IMR-90 (cell line): ENCODE data around the gene NT5DC1. TPM values are rescaled to one million over a fixed set of nuclear protein-coding genes. Genes with fewer than 3 reads are reported as not detected.

Experiments used
- ATAC-seq: fragments of 200-7000 bp; cut with Tn5 transposase; 2 replicates; pipeline ENCODE4 v1.9.1; 2020; ENCODE audit warnings: low read depth, mild to moderate bottlenecking, moderate library complexity
- BruUV-seq: library from RNA; stranded (reverse); fragments of 400-500 nt; replicated peaks from 2 replicates; lab custom pipeline; 2021; lab: Mats Ljungman, UMichigan
- CTCF ChIA-PET: fragments of 300-600 bp; formaldehyde crosslinking; extraction: SDS; loops from one replicate; lab custom pipeline; 2021; ENCODE audit warnings: antibody characterized with exemption; lab: Yijun Ruan, JAX
- POLR2A ChIA-PET: fragments of 300-600 bp; sonication (Branson Sonifier 250); formaldehyde crosslinking; loops from one replicate; lab custom pipeline; 2022; ENCODE audit warnings: antibody characterized with exemption; ENCODE audit not compliant: unreplicated experiment; lab: Charles Lee
- DNase-seq: peaks from one replicate; pipeline ENCODE4 v3.0.0; 2013
- H2AFZ ChIP-seq: replicated peaks from 2 replicates; pipeline ENCODE3; 2013; ENCODE audit warnings: low read length, mild to moderate bottlenecking; ENCODE audit not compliant: poor library complexity
- H2AK5ac ChIP-seq: 2 replicates; pipeline ENCODE4 v1.6.1; 2013; ENCODE audit warnings: low read depth, low read length, inconsistent platforms
- H2AK9ac ChIP-seq: replicated peaks from 2 replicates; pipeline ENCODE3; 2013; ENCODE audit warnings: mild to moderate bottlenecking, low read depth, low read length, moderate library complexity; ENCODE audit not compliant: poor library complexity
- H2BK120ac ChIP-seq: 2 replicates; pipeline ENCODE4 v1.6.1; 2013; ENCODE audit warnings: low read depth, low read length, inconsistent platforms
- H2BK15ac ChIP-seq: 3 replicates; pipeline ENCODE4 v1.6.1; 2013; ENCODE audit warnings: low read depth, low read length, inconsistent platforms
- H2BK20ac ChIP-seq: 2 replicates; pipeline ENCODE4 v1.6.1; 2013; ENCODE audit warnings: low read depth, mild to moderate bottlenecking, inconsistent platforms, low read length, moderate library complexity
- H2BK5ac ChIP-seq: 2 replicates; pipeline ENCODE4 v1.6.1; 2013; ENCODE audit warnings: mild to moderate bottlenecking, low read depth, low read length, inconsistent platforms; ENCODE audit not compliant: poor library complexity, severe bottlenecking
- H3K14ac ChIP-seq: replicated peaks from 2 replicates; pipeline ENCODE4 v1.6.1; 2013; ENCODE audit warnings: low read depth, low read length, inconsistent platforms
- H3K18ac ChIP-seq: 2 replicates; pipeline ENCODE4 v1.6.1; 2013; ENCODE audit warnings: low read depth, low read length, control low read depth
- H3K23ac ChIP-seq: 2 replicates; pipeline ENCODE4 v1.6.1; 2013; ENCODE audit warnings: low read depth, low read length, inconsistent platforms
- H3K27ac ChIP-seq: 2 replicates; pipeline ENCODE4 v1.5.1; 2013; ENCODE audit warnings: mild to moderate bottlenecking, control low read depth, low read length; ENCODE audit not compliant: insufficient read depth
- H3K27me3 ChIP-seq: 2 replicates; pipeline ENCODE4 v1.6.1; 2013; ENCODE audit warnings: low read length; ENCODE audit not compliant: control insufficient read depth, insufficient read depth
- H3K36me3 ChIP-seq: 2 replicates; pipeline ENCODE4 v1.6.1; 2013; ENCODE audit warnings: low read length, mixed read lengths; ENCODE audit not compliant: control insufficient read depth, insufficient read depth
- H3K4ac ChIP-seq: 2 replicates; pipeline ENCODE4 v1.6.1; 2013; ENCODE audit warnings: low read depth, low read length, inconsistent platforms
- H3K4me1 ChIP-seq: 2 replicates; pipeline ENCODE4 v1.6.1; 2013; ENCODE audit warnings: low read length, mixed read lengths; ENCODE audit not compliant: control insufficient read depth, insufficient read depth
- H3K4me2 ChIP-seq: 2 replicates; pipeline ENCODE4 v1.6.1; 2013; ENCODE audit warnings: low read depth, mild to moderate bottlenecking, control low read depth, low read length, moderate library complexity
- H3K4me3 ChIP-seq: 2 replicates; pipeline ENCODE4 v1.5.1; 2013; ENCODE audit warnings: low read depth, mild to moderate bottlenecking, control low read depth, low read length, moderate library complexity; ENCODE audit not compliant: insufficient read depth
- H3K56ac ChIP-seq: 2 replicates; pipeline ENCODE4 v1.6.1; 2013; ENCODE audit warnings: low read length, inconsistent platforms; ENCODE audit not compliant: insufficient read depth; ENCODE audit errors: extremely low read depth
- H3K79me1 ChIP-seq, 2 experiments: 2 replicates each; pipeline ENCODE4 v1.6.1; 2013; ENCODE audit warnings: low read length in 2 of 2, inconsistent platforms in 1 of 2, low read depth in 1 of 2
- H3K9ac ChIP-seq: 2 replicates; pipeline ENCODE4 v1.6.1; 2013; ENCODE audit warnings: low read depth, low read length, control low read depth
- H3K9me1 ChIP-seq: 2 replicates; pipeline ENCODE4 v1.6.1; 2013; ENCODE audit warnings: low read length, inconsistent platforms; ENCODE audit not compliant: insufficient read depth
- H3K9me3 ChIP-seq: 2 replicates; pipeline ENCODE4 v1.6.1; 2013; ENCODE audit warnings: low read length; ENCODE audit not compliant: control insufficient read depth, insufficient read depth
- H4K20me1 ChIP-seq: 2 replicates; pipeline ENCODE4 v1.6.1; 2013; ENCODE audit warnings: low read length, inconsistent platforms; ENCODE audit not compliant: insufficient read depth
- H4K5ac ChIP-seq: 2 replicates; pipeline ENCODE4 v1.6.1; 2013; ENCODE audit warnings: mild to moderate bottlenecking, low read depth, low read length, control low read depth
- H4K8ac ChIP-seq, 2 experiments: 2 replicates each; pipeline ENCODE4 v1.6.1; 2013; ENCODE audit warnings: low read depth in 2 of 2, low read length in 2 of 2, control low read depth in 1 of 2, inconsistent platforms in 1 of 2
- H4K91ac ChIP-seq: 2 replicates; pipeline ENCODE4 v1.6.1; 2013; ENCODE audit warnings: low read depth, low read length, inconsistent platforms; ENCODE audit not compliant: insufficient read depth
- CTCF ChIP-seq: conservative IDR thresholded peaks from 2 replicates; pipeline ENCODE4 v1.5.1; 2012; ENCODE audit warnings: mild to moderate bottlenecking, low read depth, low read length, improper control_type of control experiment
- ELK1 ChIP-seq: fragments of 150-350 bp; IDR thresholded peaks from 2 replicates; pipeline ENCODE4 v1.6.1; 2016; ENCODE audit warnings: low read depth, mild to moderate bottlenecking, low read length, moderate library complexity, borderline replicate concordance
- MXI1 ChIP-seq: IDR thresholded peaks from 2 replicates; pipeline ENCODE4 v1.6.1; 2012; ENCODE audit warnings: low read depth, mild to moderate bottlenecking, low read length, moderate library complexity, borderline replicate concordance
- NFE2L2 ChIP-seq: fragments of 150-350 bp; IDR thresholded peaks from 2 replicates; pipeline ENCODE4 v1.6.1; 2016; ENCODE audit warnings: low read depth, mild to moderate bottlenecking, low read length
- RAD21 ChIP-seq: IDR thresholded peaks from 2 replicates; pipeline ENCODE4 v1.6.1; 2012; ENCODE audit warnings: low read length, improper control_type of control experiment
- RFX5 ChIP-seq: IDR thresholded peaks from 2 replicates; pipeline ENCODE4 v1.8.0; 2012; ENCODE audit warnings: low read depth, mild to moderate bottlenecking, low read length, moderate library complexity
- USF2 ChIP-seq: fragments of 150-350 bp; IDR thresholded peaks from 2 replicates; pipeline ENCODE4 v1.6.1; 2017; ENCODE audit warnings: mild to moderate bottlenecking, antibody characterized with exemption, low read length, low read depth
- WGBS, 2 experiments: methylation state at CpG; one replicate each; pipeline versions ENCODE4 v1.1.5 to v1.1.7; 2013; ENCODE audit warnings: missing lambda C conversion rate in 2 of 2; ENCODE audit not compliant: insufficient read length in 1 of 2; ENCODE audit errors: extremely low coverage in 2 of 2; 5-methylcytosine and 5-hydroxymethylcytosine counted together
- dilution Hi-C: fragments of 300-500 bp; cut with HindIII; formaldehyde crosslinking; loops from one replicate; pipeline ENCODE4 v1.14.3; 2018; ENCODE audit warnings: low sequenced_read_pairs; ENCODE audit not compliant: unreplicated experiment
- in situ Hi-C: fragments of 300-500 bp; cut with MboI; formaldehyde crosslinking; loops from 3 replicates; pipeline ENCODE4 v1.14.3; 2019; ENCODE audit warnings: low sequenced_read_pairs, inconsistent platforms, mixed read lengths
- intact Hi-C: fragments of 100-400 bp; cut with micrococcal nuclease; formaldehyde crosslinking; loops from 2 replicates; pipeline ENCODE4 v1.10.0; 2022
- polyA plus RNA-seq, 3 experiments: library from polyadenylated mRNA; depleted of rRNA; stranded (reverse); fragments of >200 nt; gene quantifications; 2 replicates each; pipeline ENCODE4 v1.2.3, GENCODE V29; 2012; ENCODE audit warnings: low replicate concordance in 1 of 3
- total RNA-seq: library from RNA; depleted of rRNA; stranded (reverse); fragments of >200 nt; gene quantifications from 2 replicates; pipeline ENCODE4 v1.2.3, GENCODE V29; 2012

The NT5DC1 gene
- total and polyA plus RNA-seq, 2 of the 4 experiments (the other 2 are of a cell fraction) = 11.7 to 16.8 TPM

GRCh38 chr6:116156405-116157326 is 56.0 kb downstream of the NT5DC1 start:
- ATAC-seq (no peak), DNase-seq (no peak)
- H2BK5ac ChIP-seq = no peak overlapping the region
- H2BK20ac ChIP-seq = no peak overlapping the region
- CTCF ChIA-PET = interaction anchor here (0.6 kb wide), 1 partner anchor 351 kb away, joined by 3 read pairs; no protein-coding TSS in a partner anchor
- in situ Hi-C loops (no loop called here), dilution Hi-C loops (no loop called here), intact Hi-C loops (no loop called here)
- no peak overlapping the region for H3K4me3 ChIP-seq
- H3K4me1 ChIP-seq = no peaks in the 10 kb centered on the region
- no peaks in the 10 kb centered on the region for H3K79me1 ChIP-seq
- H3K14ac ChIP-seq = no peak overlapping the region; the same call in 1 of the 2 replicates
- no peak overlapping the region for H3K4ac ChIP-seq
- no peak overlapping the region for H4K91ac ChIP-seq
- H3K27ac ChIP-seq = no peak overlapping the region
- H2BK15ac ChIP-seq = no peak overlapping the region
- no peak overlapping the region for H4K8ac ChIP-seq
- no peak overlapping the region for H3K9ac ChIP-seq
- TF ChIP-seq USF2 = no peak
- no peak for TF ChIP-seq RAD21
- no peak for TF ChIP-seq RFX5
- TF ChIP-seq MXI1 = no peak
- TF ChIP-seq NFE2L2 = no peak
- no peak for TF ChIP-seq CTCF
- no peak for TF ChIP-seq ELK1
- H2BK120ac ChIP-seq = no peak overlapping the region
- no peaks in the 10 kb centered on the region for H3K9me3 ChIP-seq
- POLR2A ChIA-PET = no interaction called here
- no peaks in the 10 kb centered on the region for H4K20me1 ChIP-seq
- no peak overlapping the region for H3K18ac ChIP-seq
- H3K23ac ChIP-seq = no peak overlapping the region; the same call in 1 of the 2 replicates
- H4K5ac ChIP-seq = no peak overlapping the region
- H3K36me3 ChIP-seq = no peaks in the 10 kb centered on the region
- H2AFZ ChIP-seq = no peak overlapping the region
- H2AK5ac ChIP-seq = no peak overlapping the region
- WGBS, 2 experiments = 100% methylated on average over 2 of the region's 7 CpGs; no CpG with 5 or more reads in 1 of the 2 experiments
- H3K4me2 ChIP-seq = no peak overlapping the region
- H3K27me3 ChIP-seq = no peaks in the 10 kb centered on the region
- no peak overlapping the region for H2AK9ac ChIP-seq
- no peak overlapping the region for H3K56ac ChIP-seq
- BruUV-seq = no TSS peak
- H3K9me1 ChIP-seq = no peaks in the 10 kb centered on the region
